ENCODE measurements around the gene KCNE2.
A peak's percentile ranks its signal among the peaks of the same experiment; 100 is the strongest.
"Not testable (repeated sequence)": the region's sequence is repeated elsewhere in the genome, so short reads cannot be mapped to it uniquely, and the experiment has no call there.

The KCNE2 gene

DNA sequence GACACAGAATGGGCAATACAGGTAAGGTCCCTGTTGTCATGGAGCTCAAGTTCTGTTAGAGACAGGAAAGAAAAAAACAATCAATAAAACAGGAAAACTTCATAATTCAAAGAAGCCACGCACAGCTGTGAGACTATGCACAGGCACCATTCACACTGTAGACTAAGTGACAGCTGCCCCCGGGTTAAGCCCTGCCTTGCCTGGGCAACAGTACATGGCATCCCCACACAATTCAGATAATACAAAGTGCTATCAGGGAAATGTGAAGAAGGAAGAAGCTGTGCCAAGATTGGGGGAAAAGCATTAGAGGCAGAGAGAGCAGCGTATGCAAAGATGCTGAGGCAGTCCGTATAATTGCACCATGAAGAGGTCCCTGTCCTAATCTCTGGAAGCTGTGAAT lies 9.0 kb upstream of the KCNE2 start:
- DNase-seq, result no peak

- no peak for DNase-seq
Observed at GRCh38 chr21:34355570-34355969, 8.2 kb upstream of the KCNE2 start.

GRCh38 chr21:34357889-34358288 lies 5.9 kb upstream of the KCNE2 start:
- no peak for DNase-seq

DNA sequence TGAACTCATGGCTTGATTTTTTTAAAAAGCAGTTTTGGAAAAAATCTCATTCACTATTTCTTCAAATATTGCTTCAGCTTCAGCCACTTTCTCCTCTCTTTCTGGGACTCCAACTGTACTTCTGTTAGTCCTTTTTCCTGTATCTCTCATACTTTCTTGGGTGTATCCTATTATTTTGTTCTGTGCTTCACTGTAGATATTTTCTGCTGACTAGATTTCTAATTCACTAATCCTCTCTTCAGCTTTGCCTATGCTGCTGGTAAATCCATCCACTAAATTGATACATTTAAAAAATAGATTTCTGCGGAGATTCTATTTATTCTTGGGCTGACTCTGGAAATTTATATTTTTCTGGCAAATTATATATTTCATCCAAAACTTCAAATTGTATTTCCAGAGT lies 4.9 kb upstream of the KCNE2 start:
- no peak for DNase-seq

GRCh38 chr21:34360488-34361241 lies 3.1 kb upstream of the KCNE2 start:
- DNase-seq, result no peak

DNA sequence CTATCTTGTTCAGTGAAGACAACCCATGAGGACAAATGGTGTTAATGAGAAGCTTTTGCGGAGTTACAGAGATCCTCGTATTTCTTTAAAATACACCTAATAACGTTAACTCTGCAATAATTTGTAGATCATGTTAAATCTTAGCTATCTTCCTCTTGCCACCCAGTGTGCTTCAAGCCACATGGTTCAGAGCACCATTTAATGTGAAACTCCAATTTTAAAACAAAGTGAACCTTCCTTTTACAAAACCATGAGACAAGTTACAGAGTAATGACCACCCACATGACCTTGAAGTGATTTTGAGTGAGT lies 1.7 kb upstream of the KCNE2 start:
- DNase-seq, result no peak

DNA sequence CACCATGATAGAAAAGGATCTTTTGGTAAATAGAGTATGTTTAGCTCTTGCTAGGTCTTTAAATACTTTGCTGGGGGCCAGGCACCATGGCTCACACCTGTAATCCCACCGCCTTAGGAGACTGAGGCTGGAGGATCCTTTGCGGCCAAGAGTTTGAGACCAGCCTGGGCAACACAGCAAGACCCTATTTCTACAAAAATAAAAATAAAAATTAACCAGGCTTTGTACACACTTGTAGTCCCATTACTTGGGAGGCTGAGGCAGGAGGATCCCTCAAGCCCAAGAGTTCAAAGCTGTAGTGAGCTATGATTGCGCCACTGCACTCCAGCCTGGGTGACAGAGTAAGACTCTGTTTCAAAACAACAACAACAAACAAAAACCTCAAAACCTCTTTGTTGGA lies 1.1 kb upstream of the KCNE2 start:
- no peak for DNase-seq

GRCh38 chr21:34364921-34365320 lies 1.1 kb downstream of the KCNE2 start:
- no peak for DNase-seq

- DNase-seq, result no peak
Observed at GRCh38 chr21:34365809-34366208, 2.0 kb downstream of the KCNE2 start.

DNA sequence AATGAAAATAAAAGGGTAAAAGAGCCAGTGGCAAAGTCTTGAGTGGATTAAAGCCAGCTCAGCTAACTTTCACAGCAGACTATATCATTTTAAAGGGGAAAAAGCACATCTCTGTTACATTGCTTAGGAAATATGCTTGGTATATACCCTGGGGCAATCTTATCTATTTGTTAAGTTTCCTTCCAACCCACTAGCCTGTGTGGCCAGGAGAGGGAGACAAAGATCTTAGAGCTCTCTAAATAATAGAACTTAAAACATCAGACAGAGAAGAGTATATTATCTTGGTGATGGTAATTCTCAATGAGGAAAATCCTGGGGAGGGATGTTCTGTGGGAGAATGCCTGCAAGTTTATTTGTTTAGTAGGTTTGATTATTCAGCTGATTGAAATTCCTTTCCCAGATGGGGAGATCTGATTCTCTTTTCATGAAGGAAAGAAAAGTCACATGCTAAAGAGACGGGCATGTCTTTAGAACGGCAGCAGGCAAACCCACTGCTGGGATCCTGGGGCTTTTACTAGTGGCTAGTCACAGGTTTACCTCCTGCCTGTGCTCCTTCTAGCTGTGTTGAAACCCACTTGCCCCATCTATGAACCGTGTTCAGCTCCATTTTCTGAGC lies 3.6 kb downstream of the KCNE2 start:
- peak; percentile 24 for DNase-seq

DNA sequence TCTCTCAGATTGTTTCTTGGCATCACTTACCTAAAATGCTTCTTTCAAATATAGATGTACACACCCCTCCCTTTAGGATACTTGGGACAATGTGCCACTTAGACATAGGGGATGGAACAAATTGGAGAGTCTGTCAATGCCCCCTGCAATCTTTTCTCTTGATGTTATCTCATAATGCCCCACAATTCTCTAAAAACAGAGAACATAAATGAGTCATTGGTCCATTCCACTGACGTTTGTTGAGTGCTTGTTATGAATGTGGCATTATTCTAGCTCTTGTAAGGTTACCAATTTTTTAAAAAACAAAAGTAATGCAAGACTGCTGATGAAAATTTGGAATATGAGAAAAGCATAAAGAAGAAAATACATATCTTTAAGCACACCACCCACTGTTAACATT lies 5.9 kb downstream of the KCNE2 start:
- no peak for DNase-seq

GRCh38 chr21:34372321-34372720 lies 8.5 kb downstream of the KCNE2 start:
- no peak for DNase-seq

GRCh38 chr21:34374462-34374861 lies 10.7 kb downstream of the KCNE2 start:
- not testable (repeated sequence) for DNase-seq

DNA sequence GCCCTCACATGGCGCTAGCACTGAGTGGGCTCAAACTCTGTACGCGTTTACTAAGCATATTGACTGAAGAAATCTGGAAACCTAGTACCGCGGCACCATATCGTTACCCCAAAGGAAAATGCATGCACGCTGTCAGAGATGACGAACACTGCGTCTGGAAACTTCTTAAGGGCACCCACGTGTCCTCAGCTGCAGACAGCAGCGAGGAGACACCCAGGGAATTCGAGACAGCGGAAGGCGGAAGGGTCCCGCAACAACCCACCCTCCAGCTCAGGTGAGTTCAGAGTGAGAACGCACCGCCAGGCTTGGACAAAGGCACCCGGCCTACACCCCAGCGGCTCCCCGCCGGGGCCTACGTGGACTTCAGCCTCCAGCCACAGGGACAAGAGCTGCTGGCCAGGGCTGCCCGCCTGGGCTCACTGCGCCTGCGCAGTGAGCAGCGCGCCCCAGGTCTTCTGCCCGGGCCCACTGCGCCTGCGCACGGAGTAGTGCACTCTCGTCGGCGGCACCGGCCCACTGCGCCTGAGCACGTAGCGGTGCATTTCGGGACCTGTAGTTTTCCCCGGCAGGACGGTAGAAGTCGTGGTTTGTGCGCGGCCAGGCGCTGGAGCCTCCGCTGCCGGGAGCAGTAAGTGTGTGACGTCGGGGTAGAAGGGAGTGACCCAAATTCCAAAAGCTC lies 11.3 kb downstream of the KCNE2 start, which contains the start of gene SMIM11:
SMIM11 (plus strand) TSS at position 568 of the 679 bp plus-strand sequence. CDS start 3,998 bp downstream, outside the sequence.
- not testable (repeated sequence) for DNase-seq

DNA sequence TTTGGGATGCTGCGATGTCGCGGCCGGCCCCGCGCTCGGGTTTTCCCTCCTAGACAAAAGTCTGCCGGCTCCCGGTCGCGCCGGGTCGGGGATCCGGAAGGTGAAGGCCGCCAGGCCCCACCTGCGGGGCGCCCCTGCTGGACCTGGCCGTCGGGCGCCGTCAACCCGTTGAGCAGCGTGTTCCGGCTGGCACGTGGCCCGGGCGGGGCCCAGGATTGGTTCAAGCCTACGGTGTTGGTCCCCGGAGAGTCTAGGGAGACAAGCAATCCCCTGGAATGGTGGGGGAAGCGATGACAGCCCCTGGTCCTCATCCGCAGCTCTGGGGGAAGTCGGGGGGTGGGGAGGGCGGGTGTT lies 11.8 kb downstream of the KCNE2 start:
- not testable (repeated sequence) for DNase-seq

DNA sequence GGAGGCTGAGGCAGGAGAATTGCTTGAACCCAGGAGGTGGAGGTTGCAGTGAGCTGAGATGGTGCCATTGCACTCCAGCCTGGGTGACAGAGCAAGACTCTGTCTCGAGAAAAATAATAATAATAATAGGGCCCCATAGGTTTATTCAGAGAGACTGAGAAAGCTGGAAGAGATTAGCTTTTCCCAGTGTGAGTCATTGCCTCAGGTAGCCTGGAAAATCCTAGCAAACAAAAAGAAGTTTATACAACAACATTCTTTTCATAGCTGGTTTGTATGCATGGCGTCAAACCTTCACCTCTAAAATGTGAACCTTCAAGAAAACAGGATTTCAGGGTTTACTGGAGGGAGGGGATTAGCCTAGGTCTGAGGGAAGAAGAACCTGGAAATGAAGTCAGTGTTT lies 19.3 kb downstream of the KCNE2 start:
- DNase-seq, result not testable (repeated sequence)

DNA sequence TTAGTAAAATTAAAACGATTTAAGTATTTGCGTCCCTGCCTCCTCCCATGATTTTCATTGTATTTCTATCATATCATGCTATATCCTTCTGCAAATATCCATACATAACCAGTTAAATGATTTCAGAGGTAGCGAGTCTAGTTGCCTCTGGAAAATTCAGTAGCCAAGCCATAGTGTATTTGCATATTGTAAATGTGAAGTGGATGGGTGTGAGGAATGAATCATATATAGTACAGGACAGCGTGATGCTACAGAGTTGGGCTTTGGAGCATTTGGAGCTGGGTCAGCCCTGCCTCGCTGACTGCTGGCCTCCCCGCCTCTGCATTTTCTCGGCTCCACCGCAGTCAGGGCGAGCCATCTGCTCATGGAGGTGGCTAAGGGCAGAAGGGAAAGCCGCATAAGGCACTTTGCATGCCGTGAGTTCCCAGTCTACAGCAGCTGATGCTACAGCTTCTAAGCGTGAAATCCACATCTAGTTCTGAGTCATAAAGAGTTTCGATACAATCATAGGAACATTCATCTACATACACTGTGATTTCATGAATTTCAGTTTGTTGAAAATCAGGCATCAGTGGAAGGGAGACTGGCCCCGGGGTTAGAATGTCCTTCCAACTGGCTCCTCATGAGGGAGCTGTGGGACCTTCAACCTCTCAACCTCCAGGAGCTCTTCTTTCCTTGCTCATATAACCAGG lies 20.1 kb downstream of the KCNE2 start:
- not testable (repeated sequence) for DNase-seq

DNA sequence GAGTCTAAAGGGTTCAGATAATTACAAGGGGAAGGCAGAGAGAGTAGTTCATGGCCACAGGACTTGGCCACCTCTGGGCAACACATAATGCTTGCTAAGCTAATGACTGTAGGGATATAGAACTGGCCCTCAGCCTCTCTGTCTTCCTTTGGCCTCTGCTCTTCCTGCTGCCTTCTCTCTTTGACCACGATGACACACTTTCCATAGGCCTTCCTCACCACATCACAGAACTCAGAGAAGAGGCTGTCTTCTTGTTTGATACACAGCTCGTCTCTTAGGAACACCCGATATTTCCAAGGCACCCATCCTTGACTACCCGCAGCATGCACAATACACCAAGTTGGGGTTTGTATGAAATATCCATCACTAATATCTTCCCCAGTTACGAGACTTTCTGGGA lies 36.7 kb downstream of the KCNE2 start:
- DNase-seq, result not testable (repeated sequence)

DNA sequence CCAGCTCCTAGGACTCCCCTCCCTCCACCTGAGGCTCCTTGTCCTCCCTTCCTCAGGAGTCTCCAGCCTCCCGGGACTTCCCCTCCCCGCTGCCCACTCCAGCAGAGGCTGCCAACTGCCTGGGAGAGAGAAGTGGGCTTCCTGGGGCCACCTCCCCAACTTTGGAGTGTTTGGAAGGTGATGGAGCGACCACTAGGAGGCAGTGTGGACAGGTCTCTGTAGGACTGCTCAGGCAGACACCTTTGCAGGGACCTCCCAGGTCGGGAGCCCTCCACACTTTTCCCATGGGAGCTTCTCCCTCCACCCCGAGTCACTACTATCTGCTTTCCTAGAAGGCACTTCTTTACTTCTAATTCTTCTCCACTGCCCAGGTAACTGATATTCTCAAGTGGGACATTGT lies 40.9 kb downstream of the KCNE2 start:
- not testable (repeated sequence) for DNase-seq

DNA sequence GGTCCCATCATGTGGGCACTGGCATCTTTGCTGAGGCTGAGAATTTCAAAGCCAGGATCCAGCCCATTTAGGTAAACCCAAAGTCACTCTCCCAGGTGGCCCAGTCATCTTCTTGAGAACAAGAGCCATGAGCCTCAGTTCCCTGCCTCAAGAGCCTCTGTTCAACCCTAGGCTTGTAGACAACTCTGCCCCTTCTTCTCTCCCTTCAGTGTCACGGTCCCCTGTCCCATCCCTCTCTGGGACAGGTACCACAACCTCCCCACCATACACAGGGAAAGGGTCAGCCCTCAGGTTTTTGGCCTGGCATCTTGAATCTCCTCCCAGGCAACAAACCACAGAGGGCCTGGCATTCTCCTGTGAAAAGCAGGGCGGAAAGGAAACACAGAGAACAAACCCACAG lies 41.9 kb downstream of the KCNE2 start:
- not testable (repeated sequence) for DNase-seq

- not testable (repeated sequence) for DNase-seq
Observed at GRCh38 chr21:34406102-34406501, 42.3 kb downstream of the KCNE2 start.

- DNase-seq, result not testable (repeated sequence)
Observed at GRCh38 chr21:34406676-34407075, 42.9 kb downstream of the KCNE2 start.

- DNase-seq, result not testable (repeated sequence)
Observed at GRCh38 chr21:34407294-34407693, 43.5 kb downstream of the KCNE2 start.

All from activated gamma-delta T cell treated with Interleukin-2 at 50 U/mL for 16 hours (primary cell).